NCI-H774 (cell line): Measurements from ENCODE around the gene CCDC181.
A peak's percentile ranks its signal among the peaks of the same experiment; 100 is the strongest.
"Not testable (repeated sequence)": the region's sequence is repeated elsewhere in the genome, so short reads cannot be mapped to it uniquely, and the experiment has no call there.

Source experiments
- DNase-seq: peaks from one replicate; lab custom pipeline; 2025; lab: John Stamatoyannopoulos, UW

The CCDC181 gene

GRCh38 chr1:169427081-169427641 lies at the start of gene CCDC181:
TSS of gene CCDC181 (minus strand) at chr1:169427474. CDS start at chr1:169424927, 2,547 bp downstream.
- DNase-seq = peak; percentile 68

GRCh38 chr1:169475806-169476387 lies 48.6 kb upstream of the CCDC181 start:
- no peak for DNase-seq

GRCh38 chr1:169474302-169474995 lies 47.2 kb upstream of the CCDC181 start:
- no peak for DNase-seq

- no peak for DNase-seq
Observed at GRCh38 chr1:169473347-169473746, 46.1 kb upstream of the CCDC181 start.

GRCh38 chr1:169472738-169473137 lies 45.5 kb upstream of the CCDC181 start:
- DNase-seq = no peak

GRCh38 chr1:169468982-169469381 lies 41.7 kb upstream of the CCDC181 start:
- DNase-seq = no peak

GRCh38 chr1:169466259-169467230 lies 39.3 kb upstream of the CCDC181 start:
- DNase-seq = no peak

- DNase-seq = no peak
Observed at GRCh38 chr1:169465281-169465680, 38.0 kb upstream of the CCDC181 start.

- no peak for DNase-seq
Observed at GRCh38 chr1:169462385-169462784, 35.1 kb upstream of the CCDC181 start.

GRCh38 chr1:169461390-169462000 lies 34.2 kb upstream of the CCDC181 start:
- DNase-seq = no peak

GRCh38 chr1:169460191-169460833 lies 33.0 kb upstream of the CCDC181 start:
- no peak for DNase-seq

GRCh38 chr1:169457443-169457842 lies 30.2 kb upstream of the CCDC181 start:
- DNase-seq = no peak

GRCh38 chr1:169456029-169456428 lies 28.8 kb upstream of the CCDC181 start:
- DNase-seq = no peak

GRCh38 chr1:169452921-169453320 lies 25.6 kb upstream of the CCDC181 start:
- no peak for DNase-seq

- DNase-seq = no peak
Observed at GRCh38 chr1:169451218-169451824, 24.0 kb upstream of the CCDC181 start.

GRCh38 chr1:169443923-169444322 lies 16.6 kb upstream of the CCDC181 start:
- DNase-seq = no peak

- no peak for DNase-seq
Observed at GRCh38 chr1:169426174-169426705, 1.0 kb downstream of the CCDC181 start.

GRCh38 chr1:169421309-169421708 lies 6.0 kb downstream of the CCDC181 start:
- DNase-seq = no peak

GRCh38 chr1:169414952-169415351 lies 12.3 kb downstream of the CCDC181 start:
- no peak for DNase-seq

- not testable (repeated sequence) for DNase-seq
Observed at GRCh38 chr1:169408340-169408739, 18.9 kb downstream of the CCDC181 start.

GRCh38 chr1:169402578-169402977 lies 24.7 kb downstream of the CCDC181 start:
- not testable (repeated sequence) for DNase-seq
